GM12891 (cell line): ENCODE data around the gene ADCY10.
"Not testable (repeated sequence)": the region's sequence is repeated elsewhere in the genome, so short reads cannot be mapped to it uniquely, and the experiment has no call there.

ENCODE experiments used
- DNase-seq: peaks from one replicate; pipeline ENCODE4 v3.0.0; 2011; ENCODE audit warnings: low spot score; ENCODE audit not compliant: insufficient read length
- FAIRE-seq: peaks from 2 replicates; lab custom pipeline; 2011; peaks lifted over from hg19 to GRCh38; lab: Jason Lieb, UNC
- PAX5 ChIP-seq: IDR thresholded peaks from 2 replicates; pipeline ENCODE4 v1.6.1; 2011; ENCODE audit warnings: low read length, moderate library complexity, mild to moderate bottlenecking; ENCODE audit not compliant: insufficient read depth, severe bottlenecking
- POLR2A ChIP-seq: IDR thresholded peaks from 2 replicates; pipeline ENCODE4 v1.6.1; 2011; ENCODE audit warnings: low read depth, low read length, control low read depth
- POLR2AphosphoS5 ChIP-seq: IDR thresholded peaks from 2 replicates; pipeline ENCODE4 v1.6.1; 2011; ENCODE audit warnings: low read depth, low read length, control low read depth
- POU2F2 ChIP-seq: IDR thresholded peaks from 2 replicates; pipeline ENCODE4 v1.6.1; 2011; ENCODE audit warnings: low read depth, mild to moderate bottlenecking, control low read depth, low read length, moderate library complexity
- SPI1 ChIP-seq: IDR thresholded peaks from 2 replicates; pipeline ENCODE4 v1.6.1; 2011; ENCODE audit warnings: low read depth, low read length, control low read depth
- TAF1 ChIP-seq: IDR thresholded peaks from 2 replicates; pipeline ENCODE4 v1.6.1; 2011; ENCODE audit warnings: low read depth, low read length, control low read depth

Gene ADCY10

GRCh38 chr1:167871331-167871730 is 42.6 kb downstream of the ADCY10 start:
- DNase-seq: no peak
- no peak for FAIRE-seq
- TF ChIP-seq TAF1 (no peak), SPI1 (no peak), PAX5 (no peak), POLR2AphosphoS5 (no peak), POU2F2 (no peak), POLR2A (no peak)

- not testable (repeated sequence) for DNase-seq, FAIRE-seq
Measured at GRCh38 chr1:167869157-167870001, 44.6 kb downstream of the ADCY10 start.

GRCh38 chr1:167866739-167867414 is 47.1 kb downstream of the ADCY10 start:
- FAIRE-seq: not testable (repeated sequence)

GRCh38 chr1:167866326-167866725 is 47.6 kb downstream of the ADCY10 start:
- not testable (repeated sequence) for FAIRE-seq, DNase-seq

More at GRCh38 chr1:167866739-167867414, 47.1 kb downstream of the ADCY10 start:
- not testable (repeated sequence) for DNase-seq

- FAIRE-seq, DNase-seq: not testable (repeated sequence)
Measured at GRCh38 chr1:167865804-167866308, 48.1 kb downstream of the ADCY10 start.

GRCh38 chr1:167865193-167865592 is 48.7 kb downstream of the ADCY10 start:
- not testable (repeated sequence) for DNase-seq, FAIRE-seq

- DNase-seq (no peak), FAIRE-seq (no peak)
- no peak for TF ChIP-seq POLR2A
- TF ChIP-seq POLR2AphosphoS5: no peak
- TF ChIP-seq PAX5: no peak
- no peak for TF ChIP-seq SPI1
- no peak for TF ChIP-seq POU2F2
- no peak for TF ChIP-seq TAF1
Measured at GRCh38 chr1:167864392-167865032, 49.4 kb downstream of the ADCY10 start.

GRCh38 chr1:167863921-167864279 is 50.0 kb downstream of the ADCY10 start:
- TF ChIP-seq SPI1 (no peak), POLR2A (no peak), PAX5 (no peak), POLR2AphosphoS5 (no peak), POU2F2 (no peak), TAF1 (no peak)
- FAIRE-seq: no peak
- no peak for DNase-seq

- FAIRE-seq, DNase-seq: not testable (repeated sequence)
Measured at GRCh38 chr1:167863191-167863920, 50.6 kb downstream of the ADCY10 start.

GRCh38 chr1:167862432-167863076 is 51.4 kb downstream of the ADCY10 start:
- FAIRE-seq (no peak), DNase-seq (no peak)
- TF ChIP-seq TAF1 (no peak), POU2F2 (no peak), POLR2AphosphoS5 (no peak), SPI1 (no peak), POLR2A (no peak), PAX5 (no peak)
